Measurements from ENCODE around the gene PISD. TPM values are rescaled to one million over a fixed set of nuclear protein-coding genes. Genes with fewer than 3 reads are reported as not detected.
A peak's percentile ranks its signal among the peaks of the same experiment; 100 is the strongest.

Gene PISD
- polyA plus RNA-seq, 3 donors from 2014 or later = 16.3 to 34.8 (median 25.3) TPM

DNA sequence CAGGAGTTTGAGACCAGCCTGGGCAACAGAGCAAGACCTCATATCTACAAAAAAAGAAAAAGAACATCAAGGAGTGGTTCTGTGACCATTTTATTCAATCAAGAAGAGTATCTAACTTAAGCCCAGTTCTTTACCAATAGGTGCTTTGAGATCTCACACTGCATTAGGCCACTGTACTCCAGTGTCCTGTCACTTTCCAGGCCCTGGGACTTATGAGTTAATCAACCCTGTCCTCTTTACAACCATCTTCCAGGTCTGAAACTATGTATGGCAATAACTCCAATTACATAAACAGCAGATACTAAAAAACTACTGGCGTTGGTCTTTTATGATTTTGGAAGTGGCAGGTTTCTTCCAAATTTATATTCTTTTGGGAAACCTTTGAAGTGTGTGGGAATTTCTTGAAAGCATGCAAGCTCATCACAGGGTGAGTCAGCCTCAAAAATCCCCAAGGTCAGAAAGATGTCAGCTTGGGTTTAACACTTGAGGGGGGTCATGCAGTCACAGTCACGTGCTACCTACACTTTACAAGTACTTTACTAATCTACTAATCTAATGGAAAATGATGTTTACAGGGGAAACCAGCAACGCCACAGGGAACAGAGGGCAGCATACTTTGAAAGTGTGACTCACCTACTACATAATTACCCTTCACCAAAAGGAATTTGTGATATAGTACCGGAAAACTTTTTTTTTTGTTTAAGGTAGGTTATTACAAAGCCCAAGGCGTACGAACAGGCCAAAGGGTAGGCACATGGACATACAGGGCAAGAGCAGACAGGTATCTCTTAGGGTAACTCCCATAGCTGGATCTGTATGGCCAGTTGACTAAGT, 15.6 kb downstream of the PISD start:
- Mint-ChIP-seq H3K27me3 (ENCODE audit: low read depth in 3 of 3) (no peaks in the 10 kb centered on the region), H3K27ac (peak overlapping the region in 4 of 6 donors; percentile 28 to 77 (median 52)), H3K9me3 (no peaks in the 10 kb centered on the region), H3K4me1 (peaks cover 5 to 11% of the 10 kb centered on the region in 2 donors), H3K36me3 (peaks cover 0 to 11% (median 5%) of the 10 kb centered on the region in 3 donors), H3K4me3 (no peak overlapping the region)
- DNase-seq = no peak

DNA sequence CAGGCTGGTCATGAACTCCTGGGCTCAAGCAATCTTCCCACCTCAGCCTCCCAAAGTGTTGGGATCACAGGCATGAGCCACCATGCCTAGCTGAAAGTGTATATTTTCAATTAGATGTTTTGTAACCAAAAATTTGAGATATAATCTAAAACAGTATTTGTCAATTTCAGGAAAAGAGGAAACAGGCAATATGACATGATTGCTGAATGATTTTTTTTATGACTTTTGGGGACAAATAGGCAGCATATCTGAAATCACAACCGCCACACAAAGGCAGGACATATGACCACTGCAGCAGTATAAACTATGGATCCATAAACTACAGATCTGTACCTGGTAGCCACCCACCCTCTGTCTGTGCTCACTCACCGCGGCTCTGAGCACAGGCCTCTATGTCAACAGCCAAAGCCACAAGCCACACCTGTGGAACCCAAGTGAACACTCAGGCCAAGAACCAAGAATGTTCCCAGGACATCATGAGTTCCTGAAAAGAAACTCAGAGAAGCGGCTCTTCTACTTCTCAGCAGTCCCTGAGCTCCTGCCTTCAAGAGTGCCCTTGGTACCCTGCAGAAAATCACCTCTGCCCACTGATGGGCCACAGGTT, 22.5 kb downstream of the PISD start:
- Mint-ChIP-seq H3K36me3 (no peaks in the 10 kb centered on the region), H3K4me3 (peak overlapping the region; percentile 53 to 85 (median 82)), H3K9me3 (no peaks in the 10 kb centered on the region), H3K27me3 (ENCODE audit: low read depth in 3 of 3) (no peaks in the 10 kb centered on the region), H3K27ac (peak overlapping the region; percentile 63 to 95 (median 90)), H3K4me1 (peaks cover 44 to 45% of the 10 kb centered on the region in 2 donors)
- no peak for DNase-seq

DNA sequence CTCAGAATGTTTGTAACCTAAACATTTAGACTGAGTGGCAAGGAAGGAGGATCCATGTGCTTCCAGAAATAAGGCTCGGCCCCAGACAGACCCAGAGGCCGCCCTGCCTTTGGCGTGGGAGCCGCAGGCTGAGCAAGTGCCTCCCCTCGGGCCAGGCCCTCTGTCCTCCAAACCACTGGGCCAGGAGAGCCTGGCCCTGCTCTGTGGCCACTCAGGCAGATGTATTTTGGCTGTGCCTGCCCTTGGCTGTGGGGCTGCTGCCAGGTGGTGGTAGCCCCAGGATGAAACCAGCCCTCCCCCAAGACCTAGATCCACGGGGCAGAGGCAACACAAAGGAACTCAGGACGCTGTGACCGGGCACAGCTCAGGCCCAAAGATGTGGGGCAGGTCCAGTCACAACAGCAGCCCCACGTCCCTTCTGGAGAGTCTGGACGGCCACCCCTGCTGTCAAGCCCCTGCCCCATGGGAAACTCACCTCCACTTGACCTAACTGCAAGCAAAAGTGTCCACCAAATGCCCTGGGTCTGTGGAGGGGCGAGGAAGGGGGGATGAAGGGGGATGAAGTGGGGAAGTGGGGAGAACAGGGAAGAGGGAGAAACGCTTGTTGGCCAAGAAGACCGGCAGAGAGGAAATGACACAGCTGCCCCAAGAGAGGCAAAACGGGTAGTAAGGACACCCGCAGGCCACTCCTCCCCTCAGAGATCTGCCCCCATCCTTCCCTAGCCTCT, 24.0 kb downstream of the PISD start:
- Mint-ChIP-seq H3K27me3 (ENCODE audit: low read depth in 3 of 3) (no peaks in the 10 kb centered on the region), H3K27ac (peak overlapping the region; percentile 84 to 96 (median 93)), H3K9me3 (no peaks in the 10 kb centered on the region), H3K4me1 (peaks cover 47 to 51% of the 10 kb centered on the region in 2 donors), H3K4me3 (peak overlapping the region; percentile 82 to 90 (median 85)), H3K36me3 (no peaks in the 10 kb centered on the region)
- peak; percentile 58 to 59 (median 58) for DNase-seq

DNA sequence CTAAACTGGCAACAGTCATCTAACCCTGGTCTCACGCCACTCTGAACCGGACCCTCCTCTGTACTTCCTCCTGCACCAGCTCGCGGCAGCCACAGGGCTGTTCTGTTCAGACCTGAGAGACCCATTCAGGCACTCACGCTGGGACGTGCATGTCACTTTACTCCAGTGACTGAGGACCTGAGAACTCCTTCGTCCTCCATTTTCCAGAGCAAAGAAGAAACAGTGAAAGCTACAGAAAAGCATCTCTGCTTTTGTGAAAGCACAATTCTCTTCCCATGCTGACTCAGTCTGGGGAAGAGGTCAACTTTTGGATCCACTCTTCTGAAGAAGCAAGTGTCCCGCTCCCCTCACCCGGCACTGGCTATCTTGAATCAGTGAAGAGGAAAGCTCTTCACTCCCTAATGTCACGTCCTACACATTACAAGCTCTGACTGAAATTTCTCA, 24.5 kb downstream of the PISD start:
- Mint-ChIP-seq H3K36me3 (no peaks in the 10 kb centered on the region), H3K4me3 (peak overlapping the region; percentile 82 to 90 (median 85)), H3K27me3 (ENCODE audit: low read depth in 3 of 3) (no peaks in the 10 kb centered on the region), H3K27ac (peak overlapping the region; percentile 84 to 96 (median 93)), H3K4me1 (peaks cover 47 to 51% of the 10 kb centered on the region in 2 donors), H3K9me3 (no peaks in the 10 kb centered on the region)
- DNase-seq = peak; percentile 31 to 40 (median 35)

DNA sequence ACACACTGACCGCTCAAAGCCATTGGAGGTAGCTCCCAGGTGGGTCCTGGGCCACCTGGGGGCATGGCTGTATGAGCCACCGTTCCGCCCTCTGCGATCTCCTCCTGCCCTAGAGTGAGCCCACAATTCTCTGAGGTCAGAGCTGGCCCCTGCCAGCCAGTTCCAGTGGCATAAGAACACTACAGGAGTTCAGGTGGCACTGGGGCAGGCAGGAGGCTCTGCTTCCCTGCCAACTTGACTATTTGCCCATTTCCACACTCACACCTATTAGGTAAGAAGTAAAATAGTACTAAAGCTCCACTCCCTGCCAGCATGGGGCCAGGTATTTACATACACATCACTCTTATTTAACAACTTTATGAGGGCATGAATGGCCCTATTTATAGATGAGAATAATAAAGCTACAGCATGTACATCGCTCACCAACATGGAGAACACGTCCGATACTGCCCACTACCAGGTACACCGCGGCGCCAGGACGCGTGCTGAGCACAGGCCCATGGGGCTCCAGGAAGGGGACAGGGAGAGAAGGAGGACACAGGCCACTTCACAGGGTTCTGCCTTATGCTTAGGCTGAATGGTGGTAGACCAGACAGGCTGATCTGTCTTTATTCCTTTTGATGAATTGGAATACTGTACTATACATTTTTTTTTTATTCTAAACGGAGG, 26.2 kb downstream of the PISD start:
- Mint-ChIP-seq H3K4me3 (peak overlapping the region in 1 of 5 donors; percentile 20), H3K4me1 (peaks cover 49 to 56% of the 10 kb centered on the region in 2 donors)

DNA sequence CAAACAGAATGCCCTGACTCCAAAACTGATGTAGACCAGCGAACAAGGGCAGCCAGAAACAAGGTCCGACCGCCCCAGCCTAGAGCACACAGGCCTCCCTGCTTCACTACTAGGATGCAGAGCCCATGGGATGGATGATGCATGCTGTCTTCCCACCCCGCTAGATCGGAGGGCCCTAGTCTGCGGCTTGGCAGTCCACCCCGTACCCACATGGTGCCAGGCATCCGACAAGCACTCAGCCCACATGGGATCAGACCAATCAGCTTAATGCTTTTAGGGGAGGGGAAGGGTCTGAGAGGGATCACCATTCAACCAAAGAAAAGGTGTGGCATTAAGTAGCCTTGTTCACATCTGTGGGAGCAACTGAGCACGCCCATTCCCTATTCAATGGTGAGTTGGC, 30.6 kb downstream of the PISD start:
- Mint-ChIP-seq H3K4me3 (peak overlapping the region; percentile 65 to 89 (median 74)), H3K27me3 (ENCODE audit: low read depth in 3 of 3) (peaks cover 0 to 12% (median 0%) of the 10 kb centered on the region in 3 donors), H3K27ac (peak overlapping the region; percentile 80 to 95 (median 88)), H3K36me3 (no peaks in the 10 kb centered on the region), H3K4me1 (peaks cover 44 to 52% of the 10 kb centered on the region in 2 donors), H3K9me3 (no peaks in the 10 kb centered on the region)
- DNase-seq = no peak

More for the DNA sequence above, 26.2 kb downstream of the PISD start:
- Mint-ChIP-seq H3K27me3 (ENCODE audit: low read depth in 3 of 3) (peaks cover 0 to 6% (median 0%) of the 10 kb centered on the region in 3 donors), H3K9me3 (no peaks in the 10 kb centered on the region), H3K27ac (peak overlapping the region in 5 of 6 donors; percentile 57 to 80 (median 70)), H3K36me3 (no peaks in the 10 kb centered on the region)
- no peak for DNase-seq

DNA sequence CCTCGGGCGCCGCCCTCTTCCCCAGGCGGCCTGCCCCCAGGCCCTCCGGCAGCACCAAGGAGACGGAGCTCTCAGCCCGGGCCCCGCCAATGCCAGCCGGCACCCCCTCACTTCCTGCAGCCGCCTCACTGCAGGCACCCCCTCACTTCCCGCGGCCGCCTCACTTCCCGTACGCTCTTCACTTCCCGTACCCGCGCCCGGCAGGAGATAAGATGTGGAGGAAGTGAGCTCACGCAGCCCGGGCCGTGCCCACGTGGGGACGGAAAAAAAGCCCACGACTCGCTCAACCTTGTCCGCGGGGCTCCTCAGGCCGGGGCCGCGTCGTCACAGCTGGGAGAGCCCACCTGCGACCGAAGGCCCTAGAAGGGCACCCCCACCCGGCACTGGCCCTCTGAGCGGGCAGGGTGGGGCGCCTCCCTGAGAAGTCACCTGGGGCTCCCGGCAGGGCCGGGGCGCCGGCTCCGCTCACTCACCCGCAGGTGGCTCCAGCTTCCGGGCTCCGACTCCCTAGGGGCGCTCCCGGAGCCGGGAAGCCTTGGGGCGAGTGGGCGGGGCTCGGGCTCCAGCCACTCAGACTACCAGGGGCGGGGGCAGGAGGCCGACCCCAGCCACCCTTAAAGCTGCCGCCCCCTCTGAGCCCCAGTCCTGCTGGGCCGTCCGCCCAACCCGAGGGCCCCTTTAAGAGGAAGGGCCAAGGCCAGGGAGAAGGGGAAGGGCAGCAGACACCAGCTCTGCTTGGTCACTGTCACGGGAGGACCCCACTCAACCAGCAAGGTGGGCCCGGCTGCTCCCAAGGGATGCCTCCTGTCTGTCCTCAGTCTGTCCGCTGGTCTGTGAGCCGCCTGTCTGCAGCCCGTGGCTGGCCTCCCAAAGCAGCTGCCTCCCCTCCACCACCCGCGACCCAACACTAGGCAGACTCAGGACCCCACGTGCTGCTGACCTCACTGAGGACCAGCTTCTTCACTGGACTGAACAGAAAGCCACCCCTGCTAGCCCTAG, 31.4 kb downstream of the PISD start:
- peaks cover 40 to 49% of the 10 kb centered on the region in 2 donors for H3K4me1 Mint-ChIP-seq
- no peaks in the 10 kb centered on the region for H3K9me3 Mint-ChIP-seq
- peak overlapping the region; percentile 84 to 90 (median 89) for H3K4me3 Mint-ChIP-seq
- no peaks in the 10 kb centered on the region for H3K36me3 Mint-ChIP-seq
- DNase-seq = peak; percentile 86 to 89 (median 88)
- H3K27me3 Mint-ChIP-seq (ENCODE audit: low read depth in 3 of 3) = peaks cover 0 to 12% (median 0%) of the 10 kb centered on the region in 3 donors
- peak overlapping the region; percentile 80 to 95 (median 92) for H3K27ac Mint-ChIP-seq

DNA sequence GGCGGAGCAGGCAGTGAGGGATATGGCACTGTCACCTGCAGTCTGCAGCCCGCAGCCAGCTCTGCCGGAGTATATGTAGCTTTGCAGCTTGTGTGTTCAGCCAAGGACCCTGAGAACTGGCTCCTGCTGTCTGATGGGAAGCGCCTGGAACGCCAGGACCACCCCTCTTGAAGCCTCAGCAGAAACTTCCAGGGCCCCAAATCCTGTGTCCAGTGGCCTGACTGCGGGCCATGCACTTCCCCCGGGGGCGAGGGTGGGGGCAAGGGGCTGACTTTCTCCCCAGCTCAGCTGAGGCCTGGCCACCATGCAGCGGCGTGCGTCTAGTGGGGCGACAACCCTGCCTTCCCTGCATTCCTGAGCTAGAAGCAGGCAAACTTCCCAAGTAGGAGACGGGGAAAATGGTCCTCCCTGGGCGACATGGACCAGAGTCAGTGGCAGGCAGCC, 32.3 kb downstream of the PISD start:
- peaks cover 4 to 14% (median 6%) of the 10 kb centered on the region in 3 donors for H3K27me3 Mint-ChIP-seq (ENCODE audit: low read depth in 3 of 3)
- no peaks in the 10 kb centered on the region for H3K9me3 Mint-ChIP-seq
- no peak for DNase-seq
- H3K4me3 Mint-ChIP-seq = peak overlapping the region; percentile 70 to 89 (median 75)
- no peaks in the 10 kb centered on the region for H3K36me3 Mint-ChIP-seq
- H3K4me1 Mint-ChIP-seq = peaks cover 41 to 48% of the 10 kb centered on the region in 2 donors
- H3K27ac Mint-ChIP-seq = peak overlapping the region; percentile 57 to 94 (median 80)

DNA sequence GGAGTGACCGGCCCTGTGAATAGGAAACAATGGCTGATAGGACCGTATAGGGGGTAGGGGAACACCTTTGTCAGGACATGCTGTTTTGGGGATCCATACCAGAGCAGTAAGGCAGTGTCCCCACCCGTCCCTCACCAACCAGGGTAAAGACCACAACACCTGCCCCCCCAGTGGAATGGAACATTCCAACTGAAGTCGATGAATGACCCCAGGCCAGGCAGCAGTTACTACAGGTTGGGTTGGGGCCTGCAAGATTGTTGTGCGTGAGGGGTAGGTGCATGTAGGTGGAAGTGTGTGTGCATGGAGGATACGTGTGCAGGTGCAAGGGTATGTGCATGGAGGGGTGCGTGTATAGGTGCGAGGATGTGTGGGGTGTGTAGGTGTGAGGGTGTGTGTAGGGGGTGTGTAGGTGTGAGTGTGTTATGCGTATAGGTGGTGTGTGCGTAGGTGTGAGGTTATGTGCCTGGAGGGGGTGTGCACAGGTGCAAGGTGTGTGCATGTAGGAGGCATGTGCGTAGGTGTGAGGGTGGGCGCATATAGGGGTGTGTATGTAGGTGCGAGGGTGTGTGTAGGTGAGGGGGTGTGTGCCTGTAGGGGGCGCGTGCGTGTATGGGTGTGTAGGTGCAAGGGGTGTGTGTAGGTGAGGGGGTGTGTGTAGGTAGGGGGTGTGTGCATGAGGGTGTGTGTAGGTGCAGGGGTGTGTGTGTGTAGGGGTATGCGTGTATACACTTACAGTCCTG, 32.9 kb downstream of the PISD start:
- H3K9me3 Mint-ChIP-seq = no peaks in the 10 kb centered on the region
- no peak for DNase-seq
- no peaks in the 10 kb centered on the region for H3K36me3 Mint-ChIP-seq
- H3K27me3 Mint-ChIP-seq (ENCODE audit: low read depth in 3 of 3) = peaks cover 4 to 16% (median 8%) of the 10 kb centered on the region in 3 donors
- H3K27ac Mint-ChIP-seq = peak overlapping the region; percentile 57 to 94 (median 80)
- H3K4me3 Mint-ChIP-seq = peak overlapping the region; percentile 71 to 89 (median 76)
- peaks cover 47 to 48% of the 10 kb centered on the region in 2 donors for H3K4me1 Mint-ChIP-seq

DNA sequence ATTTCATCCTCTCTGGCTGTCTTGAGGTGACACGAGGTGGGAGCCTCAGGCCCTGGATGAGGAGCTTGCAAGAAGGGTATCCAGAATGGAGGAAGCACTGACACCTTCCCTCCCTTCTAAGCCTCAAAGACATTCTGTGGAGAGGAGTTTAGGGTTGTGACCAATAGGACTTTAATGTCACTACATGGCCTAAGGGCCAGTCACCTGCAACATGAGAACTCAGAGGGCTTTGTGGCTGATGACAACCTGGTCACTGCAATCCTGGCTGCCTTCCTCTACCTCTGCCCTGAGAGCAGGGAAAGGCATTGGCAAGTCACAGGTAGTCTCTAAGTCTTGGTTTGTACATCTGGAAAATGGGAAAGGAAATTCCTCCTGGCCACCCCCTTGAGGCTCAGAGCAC, 33.7 kb downstream of the PISD start:
- Mint-ChIP-seq H3K27me3 (ENCODE audit: low read depth in 3 of 3) (peaks cover 4 to 16% (median 8%) of the 10 kb centered on the region in 3 donors), H3K36me3 (no peaks in the 10 kb centered on the region), H3K9me3 (no peaks in the 10 kb centered on the region), H3K4me3 (peak overlapping the region; percentile 58 to 89 (median 76)), H3K27ac (peak overlapping the region; percentile 57 to 94 (median 78)), H3K4me1 (peaks cover 41 to 44% of the 10 kb centered on the region in 2 donors)
- DNase-seq = no peak

DNA sequence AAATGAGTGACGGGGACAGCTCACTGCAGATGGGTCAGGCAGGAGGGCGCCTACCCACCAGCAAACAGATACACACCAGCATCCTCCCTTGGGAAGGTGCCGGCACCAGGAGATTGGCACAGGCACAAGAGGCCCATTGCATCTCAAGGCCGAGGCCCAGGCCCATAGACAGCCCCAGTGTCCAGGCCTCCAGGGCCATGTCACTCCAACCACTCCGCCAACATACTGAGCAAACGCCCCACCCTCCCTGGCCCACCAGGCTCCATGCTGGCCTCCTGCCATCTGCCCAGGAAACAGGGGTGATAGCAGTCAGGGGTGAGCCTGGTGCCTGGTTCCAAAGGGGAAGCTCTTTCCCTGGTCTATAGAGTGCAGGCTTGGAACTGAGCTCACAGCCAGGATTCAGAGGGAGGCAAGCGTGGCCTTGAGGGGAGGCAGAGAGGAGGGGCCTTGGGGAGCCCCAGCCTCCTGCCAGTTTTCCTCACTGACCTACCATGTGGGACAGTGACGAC, 34.7 kb downstream of the PISD start:
- DNase-seq = no peak
- Mint-ChIP-seq H3K4me3 (no peak overlapping the region), H3K4me1 (peaks cover 43 to 44% of the 10 kb centered on the region in 2 donors), H3K9me3 (no peaks in the 10 kb centered on the region), H3K27ac (peak overlapping the region; percentile 61 to 78 (median 75)), H3K27me3 (ENCODE audit: low read depth in 3 of 3) (peaks cover 6 to 16% (median 8%) of the 10 kb centered on the region in 3 donors), H3K36me3 (no peaks in the 10 kb centered on the region)

Data from immature natural killer cell (primary cell).